HG02642 (cell line): ENCODE measurements around the gene STON1.
"Not testable (repeated sequence)": the region's sequence is repeated elsewhere in the genome, so short reads cannot be mapped to it uniquely, and the experiment has no call there.

Source experiments
- ATAC-seq: cut with Tn5 transposase; IDR thresholded peaks from one replicate; pipeline ENCODE4 v1.9.1; 2021; ENCODE audit warnings: mild to moderate bottlenecking; ENCODE audit not compliant: unreplicated experiment, poor library complexity

Gene STON1

GRCh38 chr2:48567671-48568070 is 37.7 kb downstream of the STON1 start:
- ATAC-seq: no peak

GRCh38 chr2:48568547-48568946 is 38.6 kb downstream of the STON1 start:
- ATAC-seq: no peak

- ATAC-seq: no peak
Measured at GRCh38 chr2:48569433-48569832, 39.5 kb downstream of the STON1 start.

- no peak for ATAC-seq
Measured at GRCh38 chr2:48572816-48573215, 42.9 kb downstream of the STON1 start.

GRCh38 chr2:48574353-48575287 is 44.7 kb downstream of the STON1 start:
- ATAC-seq: no peak

- ATAC-seq: no peak
Measured at GRCh38 chr2:48578313-48578712, 48.4 kb downstream of the STON1 start.

GRCh38 chr2:48583961-48584360 is 54.0 kb downstream of the STON1 start:
- ATAC-seq: no peak

GRCh38 chr2:48584551-48584950 is 54.6 kb downstream of the STON1 start:
- no peak for ATAC-seq

- no peak for ATAC-seq
Measured at GRCh38 chr2:48586433-48586832, 56.5 kb downstream of the STON1 start.

GRCh38 chr2:48587560-48587959 is 57.6 kb downstream of the STON1 start:
- no peak for ATAC-seq

GRCh38 chr2:48587961-48588360 is 58.0 kb downstream of the STON1 start:
- no peak for ATAC-seq

GRCh38 chr2:48588745-48589144 is 58.8 kb downstream of the STON1 start:
- no peak for ATAC-seq

GRCh38 chr2:48589170-48589767 is 59.3 kb downstream of the STON1 start:
- ATAC-seq: no peak

- no peak for ATAC-seq
Measured at GRCh38 chr2:48590017-48590416, 60.1 kb downstream of the STON1 start.

- no peak for ATAC-seq
Measured at GRCh38 chr2:48592067-48592466, 62.1 kb downstream of the STON1 start.

GRCh38 chr2:48596751-48597150 is 66.8 kb downstream of the STON1 start:
- ATAC-seq: not testable (repeated sequence)

- no peak for ATAC-seq
Measured at GRCh38 chr2:48597492-48597891, 67.5 kb downstream of the STON1 start.

- ATAC-seq: no peak
Measured at GRCh38 chr2:48600204-48600813, 70.4 kb downstream of the STON1 start.

GRCh38 chr2:48600917-48601316 is 71.0 kb downstream of the STON1 start:
- ATAC-seq: no peak

- peak; percentile 67 for ATAC-seq
Measured at GRCh38 chr2:48601349-48601748, 71.4 kb downstream of the STON1 start.

- no peak for ATAC-seq
Measured at GRCh38 chr2:48605482-48606175, 75.7 kb downstream of the STON1 start.
